Neural progenitor cell (in vitro differentiated cells): Measurements from ENCODE around the gene IER3.

ENCODE experiments used
- EZH2 ChIP-seq: fragments of 200-600 bp; sonication (generic); IDR thresholded peaks from 2 replicates; pipeline ENCODE4 v1.6.1; 2017; ENCODE audit warnings: antibody characterized with exemption, mild to moderate bottlenecking, moderate library complexity
- EZH2phosphoT487 ChIP-seq: fragments of 200-600 bp; sonication (generic); IDR thresholded peaks from 2 replicates; pipeline ENCODE4 v1.6.1; 2017; ENCODE audit warnings: antibody characterized with exemption
- TF ChIP-seq, protein P1 (sequence below): fragments of 200-600 bp; sonication (generic); IDR thresholded peaks from 2 replicates; pipeline ENCODE4 v1.5.1; 2017; ENCODE audit warnings: antibody characterized with exemption, mild to moderate bottlenecking

DNA sequence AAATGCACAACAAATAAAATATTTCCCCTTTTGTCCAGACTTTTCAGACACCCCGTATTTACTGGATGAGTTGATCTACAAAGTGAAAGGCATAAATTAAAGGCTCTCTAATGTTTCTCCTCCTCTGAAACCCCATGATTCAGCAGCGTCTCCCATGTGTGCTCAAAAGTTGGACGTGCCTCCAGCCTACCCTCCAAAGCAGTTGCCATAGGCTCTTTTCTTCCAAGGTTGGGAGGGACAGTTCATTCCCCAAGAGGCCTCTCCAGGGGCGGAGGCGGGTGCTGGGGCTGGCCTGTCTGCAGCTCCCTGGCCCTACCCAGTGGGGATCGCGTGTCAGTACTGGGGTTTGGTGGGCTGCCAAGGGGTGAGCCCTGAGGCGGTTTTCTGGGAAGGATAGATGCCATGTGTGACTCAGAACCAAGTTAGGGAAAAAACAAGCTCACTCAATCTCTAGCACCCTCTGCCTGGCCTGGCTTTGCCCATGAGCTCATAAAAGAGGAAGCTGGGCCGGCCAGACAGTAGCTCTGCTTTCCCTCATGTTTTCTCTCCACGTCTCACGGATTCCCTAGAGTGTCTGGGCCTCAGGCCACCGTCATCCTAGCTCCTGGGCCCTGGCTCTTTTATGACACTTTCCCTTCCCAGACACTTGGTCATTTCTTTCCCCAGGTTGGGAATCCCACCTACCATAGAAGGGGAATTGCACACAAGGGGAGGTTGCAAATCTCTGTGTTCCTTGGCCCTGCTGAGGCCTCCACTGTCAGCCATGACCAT lies 8.0 kb upstream of the IER3 start:
- TF ChIP-seq, protein P1, sequence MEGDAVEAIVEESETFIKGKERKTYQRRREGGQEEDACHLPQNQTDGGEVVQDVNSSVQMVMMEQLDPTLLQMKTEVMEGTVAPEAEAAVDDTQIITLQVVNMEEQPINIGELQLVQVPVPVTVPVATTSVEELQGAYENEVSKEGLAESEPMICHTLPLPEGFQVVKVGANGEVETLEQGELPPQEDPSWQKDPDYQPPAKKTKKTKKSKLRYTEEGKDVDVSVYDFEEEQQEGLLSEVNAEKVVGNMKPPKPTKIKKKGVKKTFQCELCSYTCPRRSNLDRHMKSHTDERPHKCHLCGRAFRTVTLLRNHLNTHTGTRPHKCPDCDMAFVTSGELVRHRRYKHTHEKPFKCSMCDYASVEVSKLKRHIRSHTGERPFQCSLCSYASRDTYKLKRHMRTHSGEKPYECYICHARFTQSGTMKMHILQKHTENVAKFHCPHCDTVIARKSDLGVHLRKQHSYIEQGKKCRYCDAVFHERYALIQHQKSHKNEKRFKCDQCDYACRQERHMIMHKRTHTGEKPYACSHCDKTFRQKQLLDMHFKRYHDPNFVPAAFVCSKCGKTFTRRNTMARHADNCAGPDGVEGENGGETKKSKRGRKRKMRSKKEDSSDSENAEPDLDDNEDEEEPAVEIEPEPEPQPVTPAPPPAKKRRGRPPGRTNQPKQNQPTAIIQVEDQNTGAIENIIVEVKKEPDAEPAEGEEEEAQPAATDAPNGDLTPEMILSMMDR, result no peak
- TF ChIP-seq EZH2 (no peak), EZH2phosphoT487 (no peak)
